Loucy (cell line): Measurements from ENCODE around the gene MINPP1.

Source experiments
- EZH2phosphoT487 ChIP-seq: fragments of 200-600 bp; IDR thresholded peaks from 2 replicates; pipeline ENCODE4 v1.6.1; 2018; ENCODE audit warnings: antibody characterized with exemption, mild to moderate bottlenecking, moderate library complexity, borderline replicate concordance
- TF ChIP-seq, protein P1 (sequence below): fragments of 200-600 bp; sonication (generic); conservative IDR thresholded peaks from 2 replicates; pipeline ENCODE4 v1.5.1; 2014; ENCODE audit warnings: mild to moderate bottlenecking, antibody characterized with exemption, low read length

DNA sequence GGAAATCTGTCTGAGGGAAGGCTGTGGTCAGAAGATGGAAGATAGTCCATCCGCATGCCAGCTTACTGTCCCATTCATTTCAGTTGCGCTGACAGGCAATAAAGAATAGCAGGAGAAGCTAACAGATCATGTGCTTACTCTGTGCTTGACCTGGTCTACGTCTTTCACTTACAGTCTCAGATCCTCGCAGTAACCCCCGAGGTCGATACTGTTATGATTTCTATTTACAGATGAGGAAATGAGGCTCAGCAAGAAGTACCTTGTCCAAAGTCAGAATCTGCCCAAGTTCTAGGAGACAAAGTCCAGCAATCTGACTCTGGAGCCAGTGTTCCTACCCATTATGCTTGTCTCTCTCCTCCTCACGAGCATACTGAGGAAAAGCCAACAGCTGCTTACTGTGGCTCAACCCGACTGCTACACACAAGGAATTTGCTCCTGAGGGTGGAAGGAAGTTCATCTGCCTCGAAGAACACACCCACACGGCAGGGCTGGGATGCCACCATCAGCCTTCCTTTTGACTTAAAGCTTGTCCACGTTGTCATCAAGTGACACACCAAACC, 74.2 kb downstream of the MINPP1 start:
- TF ChIP-seq, protein P1, sequence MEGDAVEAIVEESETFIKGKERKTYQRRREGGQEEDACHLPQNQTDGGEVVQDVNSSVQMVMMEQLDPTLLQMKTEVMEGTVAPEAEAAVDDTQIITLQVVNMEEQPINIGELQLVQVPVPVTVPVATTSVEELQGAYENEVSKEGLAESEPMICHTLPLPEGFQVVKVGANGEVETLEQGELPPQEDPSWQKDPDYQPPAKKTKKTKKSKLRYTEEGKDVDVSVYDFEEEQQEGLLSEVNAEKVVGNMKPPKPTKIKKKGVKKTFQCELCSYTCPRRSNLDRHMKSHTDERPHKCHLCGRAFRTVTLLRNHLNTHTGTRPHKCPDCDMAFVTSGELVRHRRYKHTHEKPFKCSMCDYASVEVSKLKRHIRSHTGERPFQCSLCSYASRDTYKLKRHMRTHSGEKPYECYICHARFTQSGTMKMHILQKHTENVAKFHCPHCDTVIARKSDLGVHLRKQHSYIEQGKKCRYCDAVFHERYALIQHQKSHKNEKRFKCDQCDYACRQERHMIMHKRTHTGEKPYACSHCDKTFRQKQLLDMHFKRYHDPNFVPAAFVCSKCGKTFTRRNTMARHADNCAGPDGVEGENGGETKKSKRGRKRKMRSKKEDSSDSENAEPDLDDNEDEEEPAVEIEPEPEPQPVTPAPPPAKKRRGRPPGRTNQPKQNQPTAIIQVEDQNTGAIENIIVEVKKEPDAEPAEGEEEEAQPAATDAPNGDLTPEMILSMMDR: no peak
- TF ChIP-seq EZH2phosphoT487: no peak
